Esophagus squamous epithelium (tissue), 4 donors: ENCODE measurements around the gene GLMN.

Experiments
- POLR2A ChIP-seq, 4 donors: fragments of 450-650 bp; IDR thresholded peaks; one replicate each; pipeline ENCODE4 v1.6.1; 2017; ENCODE audit warnings: antibody characterized with exemption in 4 of 4, mild to moderate bottlenecking in 4 of 4, moderate library complexity in 3 of 4
- TF ChIP-seq, protein P1 (sequence below), 6 experiments: fragments of 450-650 bp in 4 of 6; fragments of 200-600 bp in 2 of 6; sonication (generic) in 2 of 6; IDR thresholded peaks; one replicate each; pipeline ENCODE4 v1.5.1; 2016 to 2019; ENCODE audit warnings: antibody characterized with exemption in 6 of 6, mild to moderate bottlenecking in 4 of 6, moderate library complexity in 4 of 6

DNA sequence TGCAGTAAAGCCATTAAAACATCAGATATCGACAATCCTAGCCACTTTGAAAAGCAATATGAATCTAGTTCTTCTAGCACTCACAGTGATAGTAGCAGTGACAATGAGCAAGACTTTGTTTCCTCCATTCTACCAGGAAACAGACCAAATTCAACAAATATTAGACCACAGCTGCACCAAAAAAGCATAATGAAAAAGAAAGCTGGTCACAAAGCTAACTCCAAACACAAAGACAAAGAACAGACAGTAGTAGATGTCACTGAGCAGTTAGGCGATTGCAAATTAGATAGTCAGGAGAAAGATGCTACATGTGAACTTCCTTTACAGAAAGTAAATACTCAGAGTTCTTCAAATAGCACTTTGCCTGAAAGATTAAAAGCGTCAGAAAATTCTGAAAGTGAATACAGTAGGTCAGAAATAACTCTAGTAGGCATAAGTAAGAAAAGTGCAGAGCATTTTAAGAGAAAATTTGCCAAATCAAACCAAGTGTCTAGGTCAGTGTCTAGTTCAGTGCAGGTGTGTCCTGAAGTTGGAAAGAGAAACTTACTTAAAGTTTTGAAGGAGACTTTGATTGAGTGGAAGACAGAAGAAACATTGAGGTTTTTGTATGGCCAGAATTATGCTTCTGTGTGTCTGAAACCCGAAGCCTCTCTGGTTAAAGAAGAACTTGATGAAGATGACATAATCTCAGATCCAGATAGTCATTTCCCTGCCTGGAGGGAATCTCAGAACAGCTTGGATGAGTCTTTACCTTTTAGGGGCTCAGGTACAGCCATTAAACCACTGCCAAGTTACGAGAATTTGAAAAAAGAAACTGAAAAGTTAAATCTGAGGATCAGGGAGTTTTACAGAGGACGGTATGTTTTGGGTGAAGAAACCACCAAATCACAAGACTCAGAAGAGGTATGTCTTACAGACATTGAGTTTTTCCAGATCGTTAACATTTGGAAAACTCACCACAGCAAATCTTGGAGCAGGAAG is 25.0 kb upstream of the GLMN start:
- TF ChIP-seq, protein P1, sequence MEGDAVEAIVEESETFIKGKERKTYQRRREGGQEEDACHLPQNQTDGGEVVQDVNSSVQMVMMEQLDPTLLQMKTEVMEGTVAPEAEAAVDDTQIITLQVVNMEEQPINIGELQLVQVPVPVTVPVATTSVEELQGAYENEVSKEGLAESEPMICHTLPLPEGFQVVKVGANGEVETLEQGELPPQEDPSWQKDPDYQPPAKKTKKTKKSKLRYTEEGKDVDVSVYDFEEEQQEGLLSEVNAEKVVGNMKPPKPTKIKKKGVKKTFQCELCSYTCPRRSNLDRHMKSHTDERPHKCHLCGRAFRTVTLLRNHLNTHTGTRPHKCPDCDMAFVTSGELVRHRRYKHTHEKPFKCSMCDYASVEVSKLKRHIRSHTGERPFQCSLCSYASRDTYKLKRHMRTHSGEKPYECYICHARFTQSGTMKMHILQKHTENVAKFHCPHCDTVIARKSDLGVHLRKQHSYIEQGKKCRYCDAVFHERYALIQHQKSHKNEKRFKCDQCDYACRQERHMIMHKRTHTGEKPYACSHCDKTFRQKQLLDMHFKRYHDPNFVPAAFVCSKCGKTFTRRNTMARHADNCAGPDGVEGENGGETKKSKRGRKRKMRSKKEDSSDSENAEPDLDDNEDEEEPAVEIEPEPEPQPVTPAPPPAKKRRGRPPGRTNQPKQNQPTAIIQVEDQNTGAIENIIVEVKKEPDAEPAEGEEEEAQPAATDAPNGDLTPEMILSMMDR (IDR thresholded peaks at IDR 0.05) = no peak
- TF ChIP-seq POLR2A (IDR thresholded peaks at IDR 0.05) = no peak
